Renal cortex interstitium (tissue), 11 donors: ENCODE measurements around the gene CNPY2. TPM values are rescaled to one million over a fixed set of nuclear protein-coding genes. Genes with fewer than 3 reads are reported as not detected.
"Not testable (repeated sequence)": the region's sequence is repeated elsewhere in the genome, so short reads cannot be mapped to it uniquely, and the experiment has no call there.

Source experiments
- DNase-seq, 11 donors: peaks; one replicate each; pipeline ENCODE4 v3.0.0-alpha.2; 2013; ENCODE audit warnings: low read depth in 9 of 11, low spot score in 4 of 11; ENCODE audit errors: extremely low read depth in 1 of 11
- polyA plus RNA-seq, 3 donors: library from polyadenylated mRNA; unstranded; fragments of 120-200 nt; gene quantifications; one replicate each; pipeline ENCODE4 v1.2.1, GENCODE V29; 2013; ENCODE audit not compliant: insufficient read length in 3 of 3

CNPY2 gene
- polyA plus RNA-seq, 3 donors: 140 to 161 (median 159) TPM

GRCh38 chr12:56308714-56309113 lies 7.1 kb downstream of the CNPY2 start:
- DNase-seq: no peak

- DNase-seq: no peak
These were observed 8.4 kb downstream of the CNPY2 start for GRCh38 chr12:56307221-56307965.

GRCh38 chr12:56304872-56305590 lies 10.8 kb downstream of the CNPY2 start:
- no peak for DNase-seq

GRCh38 chr12:56304276-56304675 lies 11.5 kb downstream of the CNPY2 start:
- DNase-seq: no peak

GRCh38 chr12:56300644-56301464 lies 14.9 kb downstream of the CNPY2 start:
- DNase-seq: peak in 1 of 11 donors; percentile 45

- peak; percentile 87 to 98 (median 96) for DNase-seq
These were observed 15.7 kb downstream of the CNPY2 start, which contains the start of gene CS for GRCh38 chr12:56299853-56300643. CS (minus strand) TSS chr12:56300330; CDS start chr12:56300201, 129 bp downstream.

- DNase-seq: no peak
These were observed 16.4 kb downstream of the CNPY2 start for GRCh38 chr12:56299308-56299852.

GRCh38 chr12:56298828-56299227 lies 17.0 kb downstream of the CNPY2 start:
- DNase-seq: no peak

- no peak for DNase-seq
These were observed 18.4 kb downstream of the CNPY2 start for GRCh38 chr12:56297400-56297799.

- DNase-seq: no peak
These were observed 19.5 kb downstream of the CNPY2 start for GRCh38 chr12:56296295-56296694.

- DNase-seq: no peak
These were observed 22.0 kb downstream of the CNPY2 start for GRCh38 chr12:56293795-56294194.

GRCh38 chr12:56288705-56289387 lies 26.9 kb downstream of the CNPY2 start:
- DNase-seq: no peak

GRCh38 chr12:56286044-56286830 lies 29.6 kb downstream of the CNPY2 start:
- no peak for DNase-seq

GRCh38 chr12:56284263-56284662 lies 31.5 kb downstream of the CNPY2 start:
- DNase-seq: not testable (repeated sequence)

- DNase-seq: no peak
These were observed 33.2 kb downstream of the CNPY2 start for GRCh38 chr12:56282579-56282978.

- DNase-seq: no peak
These were observed 33.8 kb downstream of the CNPY2 start for GRCh38 chr12:56282030-56282429.

- no peak for DNase-seq
These were observed 34.9 kb downstream of the CNPY2 start for GRCh38 chr12:56280849-56281248.
